ENCODE measurements around the gene ADAMTS6.
"Not testable (repeated sequence)": the region's sequence is repeated elsewhere in the genome, so short reads cannot be mapped to it uniquely, and the experiment has no call there.

The ADAMTS6 gene

DNA sequence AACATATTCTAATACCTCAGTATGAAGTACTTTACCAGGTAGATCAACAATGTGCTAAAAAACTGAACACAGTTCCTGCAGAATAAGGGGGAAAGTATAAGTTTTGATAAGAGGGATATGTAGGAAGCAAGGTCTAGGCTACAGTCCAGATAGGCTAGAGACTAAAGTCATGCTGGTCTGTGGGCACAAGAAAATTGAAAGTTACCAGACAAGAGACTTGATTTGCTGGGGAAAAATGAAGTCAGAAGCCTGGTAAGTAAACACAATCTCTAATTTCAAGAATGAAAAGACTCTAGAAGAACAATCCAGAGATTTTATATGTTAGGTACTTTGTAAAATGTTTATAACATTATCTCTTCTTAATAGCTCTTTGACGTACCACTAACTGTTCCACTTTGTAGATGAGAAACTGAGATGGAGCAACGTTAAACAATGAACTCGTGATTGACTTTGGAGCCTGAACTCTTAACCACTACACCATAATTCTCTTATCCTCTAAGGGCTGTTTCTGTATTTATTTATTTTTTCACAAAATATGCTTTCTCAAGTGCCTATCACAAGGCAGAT lies 19.5 kb downstream of the ADAMTS6 start:
- DNase-seq (ENCODE audit: low read depth) = no peak

DNA sequence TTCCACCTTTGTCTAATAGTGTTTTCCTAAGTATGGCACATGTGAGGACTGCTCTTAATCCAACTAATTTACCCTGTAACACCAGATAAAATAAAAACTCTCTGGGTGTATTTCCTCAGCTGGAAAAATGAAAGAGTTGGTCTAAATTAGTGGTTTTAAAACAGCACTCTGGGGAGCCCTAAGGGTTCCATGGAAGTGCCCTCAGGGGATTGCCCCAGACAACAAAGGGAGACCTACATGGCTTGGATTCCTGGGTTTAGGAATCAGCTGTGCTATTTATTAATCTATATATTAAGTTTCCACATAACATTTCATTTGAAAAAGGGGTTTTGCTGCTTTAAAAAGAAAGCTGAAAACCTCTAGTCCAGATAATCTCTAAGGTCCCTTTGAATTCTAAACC lies 20.2 kb downstream of the ADAMTS6 start:
- DNase-seq (ENCODE audit: low read depth) = no peak

DNA sequence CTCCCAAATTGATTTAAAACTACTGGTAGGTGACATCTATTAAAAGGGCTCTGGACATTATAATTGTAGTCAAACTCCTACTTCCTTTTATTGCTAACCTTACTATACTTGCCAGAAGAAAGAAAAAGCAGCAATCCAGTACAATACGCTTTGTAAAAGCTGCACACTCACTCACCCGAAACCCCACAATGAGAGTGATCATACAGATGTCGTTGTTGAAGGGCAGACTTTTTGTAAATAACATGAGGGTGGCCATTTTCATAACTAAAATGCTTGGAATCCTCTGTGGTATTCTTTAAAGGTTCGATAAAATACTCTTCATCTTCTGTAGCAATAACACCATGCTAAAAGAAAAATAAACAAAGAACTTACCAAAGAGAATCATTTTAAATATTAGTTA lies 21.7 kb downstream of the ADAMTS6 start:
- no peak for DNase-seq (ENCODE audit: low read depth)

DNA sequence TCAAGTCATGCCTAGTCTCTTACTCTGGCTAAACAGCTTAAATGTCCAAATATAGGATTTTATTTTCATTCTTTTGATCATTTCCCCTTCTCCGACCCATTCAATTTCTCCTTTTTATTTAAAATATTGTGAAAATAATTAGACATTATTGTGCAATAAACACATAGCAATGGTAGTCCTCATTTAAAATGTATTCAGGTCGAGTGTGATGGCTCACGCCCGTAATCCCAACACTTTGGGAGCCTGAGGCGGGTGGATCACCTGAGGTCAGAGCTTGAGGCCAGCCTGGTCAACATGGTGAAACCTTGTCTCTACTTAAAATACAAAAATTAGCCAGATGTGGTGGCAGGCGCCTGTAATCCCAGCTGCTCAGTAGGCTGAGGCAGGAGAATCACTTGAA lies 26.7 kb downstream of the ADAMTS6 start:
- no peak for DNase-seq (ENCODE audit: low read depth)

GRCh38 chr5:65451436-65451835 lies 30.3 kb downstream of the ADAMTS6 start:
- no peak for DNase-seq (ENCODE audit: low read depth)

- no peak for DNase-seq (ENCODE audit: low read depth)
Observed at GRCh38 chr5:65446682-65447081, 35.0 kb downstream of the ADAMTS6 start.

DNA sequence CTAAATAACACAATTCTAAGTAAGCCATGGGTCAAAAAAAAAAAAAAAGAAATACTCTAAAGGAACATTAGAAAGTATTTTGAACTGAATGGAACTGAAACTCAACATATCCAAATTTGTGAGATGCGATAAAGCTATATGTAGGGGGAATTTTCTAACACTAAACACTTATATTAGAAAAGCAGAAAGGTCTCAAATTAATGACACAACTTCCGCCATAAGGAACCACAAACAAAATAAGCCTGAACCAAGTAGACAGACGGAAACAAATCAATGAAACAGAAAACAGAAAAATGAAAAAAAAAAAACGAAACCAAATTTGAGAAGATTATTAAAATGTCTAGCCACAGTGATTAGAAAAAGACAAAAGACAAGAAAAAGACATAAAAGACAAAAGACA lies 39.9 kb downstream of the ADAMTS6 start:
- DNase-seq (ENCODE audit: low read depth) = no peak

DNA sequence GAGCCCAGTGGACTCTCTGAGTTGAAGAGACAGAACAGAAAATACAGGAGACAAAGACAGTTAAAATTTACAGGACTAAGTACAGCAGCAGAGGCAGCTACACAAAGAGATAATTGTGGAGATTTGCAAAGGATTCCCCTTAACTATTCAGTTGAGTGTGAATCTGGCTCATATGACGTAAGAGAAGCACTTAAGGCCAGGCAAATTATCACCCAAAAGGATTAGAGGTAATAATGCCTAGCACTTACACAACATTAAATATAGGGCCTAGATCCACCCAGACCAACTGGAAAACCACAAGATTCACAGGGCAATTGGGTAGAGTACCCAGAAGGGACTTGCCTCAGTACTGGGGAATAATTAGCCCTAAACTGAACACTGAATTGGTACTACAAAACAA lies 41.3 kb downstream of the ADAMTS6 start:
- no peak for DNase-seq (ENCODE audit: low read depth)

DNA sequence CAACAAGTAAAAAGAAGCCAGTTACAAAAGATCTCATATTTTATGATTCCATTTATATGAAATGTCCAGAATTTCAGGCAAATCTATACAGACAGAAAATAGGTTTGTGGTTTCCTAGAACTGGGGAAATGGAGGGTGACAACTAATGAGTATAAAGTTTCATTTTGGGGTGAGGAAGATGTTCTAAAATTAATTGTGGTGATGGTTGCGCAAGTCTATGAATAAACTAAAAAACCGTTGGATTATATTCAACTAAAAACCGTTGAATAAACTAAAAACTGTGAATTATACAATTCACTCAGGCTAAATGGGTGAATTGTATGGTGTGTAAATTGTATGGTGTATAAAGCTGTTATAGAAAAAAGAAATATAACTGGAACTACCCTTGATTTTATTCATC lies 47.6 kb downstream of the ADAMTS6 start:
- no peak for DNase-seq (ENCODE audit: low read depth)

DNA sequence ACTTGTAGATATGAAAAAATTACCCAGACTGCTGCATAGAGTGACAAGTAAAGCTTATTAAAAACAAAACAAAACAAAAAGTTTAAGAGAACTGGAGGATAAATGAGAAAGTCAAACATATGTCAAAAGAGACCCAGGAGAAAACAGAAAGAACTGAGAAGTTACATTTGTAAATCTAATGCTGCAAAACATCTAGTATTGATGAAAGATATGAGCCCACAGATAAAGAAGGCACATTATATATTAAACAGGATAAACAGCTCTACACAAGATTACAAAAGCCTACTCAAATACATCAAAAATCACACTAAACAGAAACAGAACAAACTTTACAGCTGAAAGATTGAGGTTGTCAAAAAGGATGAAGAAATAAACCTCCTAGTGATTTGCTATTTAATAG lies 55.1 kb downstream of the ADAMTS6 start:
- DNase-seq (ENCODE audit: low read depth) = no peak

- no peak for DNase-seq (ENCODE audit: low read depth)
Observed at GRCh38 chr5:65423623-65424022, 58.1 kb downstream of the ADAMTS6 start.

- no peak for DNase-seq (ENCODE audit: low read depth)
Observed at GRCh38 chr5:65418661-65419060, 63.1 kb downstream of the ADAMTS6 start.

- no peak for DNase-seq (ENCODE audit: low read depth)
Observed at GRCh38 chr5:65413822-65414221, 67.9 kb downstream of the ADAMTS6 start.

- no peak for DNase-seq (ENCODE audit: low read depth)
Observed at GRCh38 chr5:65412842-65413241, 68.9 kb downstream of the ADAMTS6 start.

DNA sequence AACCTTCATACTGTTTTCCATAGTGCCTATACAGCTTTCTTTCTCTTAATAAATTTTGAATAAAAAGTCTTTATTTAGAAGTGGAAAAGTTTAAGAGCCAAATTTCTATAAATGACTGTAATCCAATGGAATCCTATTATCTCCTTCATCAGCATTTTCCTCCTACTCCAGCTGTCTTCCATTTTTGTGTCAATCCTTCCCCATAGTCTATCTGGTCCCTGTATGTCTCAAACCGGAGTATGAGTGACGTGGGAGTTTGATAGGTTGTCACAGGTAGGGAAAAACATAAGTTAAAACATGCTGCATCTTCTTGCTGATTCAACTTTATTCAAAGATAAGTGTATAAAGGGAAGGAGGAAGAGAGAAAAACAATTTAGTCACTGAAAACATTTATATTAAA lies 70.4 kb downstream of the ADAMTS6 start:
- no peak for DNase-seq (ENCODE audit: low read depth)

DNA sequence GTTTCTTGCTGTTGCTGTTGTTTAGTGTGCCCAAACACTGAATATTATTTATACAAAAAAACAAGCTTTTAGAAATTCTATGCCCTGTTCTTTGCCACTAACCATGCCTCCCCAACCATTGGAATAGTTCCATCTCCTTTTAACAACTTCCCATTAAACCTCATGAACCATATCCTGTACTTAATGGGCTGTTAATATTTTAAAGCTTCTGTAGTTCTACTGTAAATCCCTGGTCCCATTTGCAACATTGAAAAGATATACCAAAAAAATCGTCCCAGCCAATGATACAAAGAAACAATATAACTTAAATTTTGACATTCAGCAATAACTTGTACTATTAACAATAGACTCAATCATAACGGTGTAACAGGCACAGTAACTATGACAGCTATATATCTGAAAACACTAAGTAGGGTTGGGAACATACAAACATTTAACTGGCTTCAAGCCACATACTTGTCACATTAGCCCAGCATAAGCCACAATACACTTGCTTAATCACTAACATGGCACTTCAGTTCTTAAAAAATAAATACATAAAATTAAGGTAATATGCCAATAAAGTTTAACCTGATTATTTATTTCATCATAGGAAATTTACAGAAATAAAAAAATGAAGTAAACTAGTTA lies 86.1 kb downstream of the ADAMTS6 start:
- no peak for DNase-seq (ENCODE audit: low read depth)

DNA sequence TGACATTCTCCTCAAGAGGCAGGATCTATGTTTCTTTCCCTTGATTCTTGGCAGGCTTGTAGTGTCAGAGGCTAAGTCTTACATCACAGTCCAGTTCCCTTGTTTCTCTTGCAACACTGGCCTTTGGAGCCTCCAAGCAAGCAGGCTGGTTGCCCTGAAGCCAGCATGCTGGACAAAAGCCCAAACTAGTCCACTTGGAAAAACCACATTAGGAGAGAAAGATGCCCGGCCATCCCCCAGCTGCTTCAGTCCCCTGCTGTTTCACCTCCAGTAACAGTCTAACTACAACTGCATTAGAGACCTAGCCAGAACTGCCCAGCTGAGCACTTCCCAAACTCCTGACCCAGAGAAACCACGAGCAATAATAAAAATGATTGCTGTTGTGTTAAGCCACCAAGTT lies 87.6 kb downstream of the ADAMTS6 start:
- DNase-seq (ENCODE audit: low read depth) = no peak

DNA sequence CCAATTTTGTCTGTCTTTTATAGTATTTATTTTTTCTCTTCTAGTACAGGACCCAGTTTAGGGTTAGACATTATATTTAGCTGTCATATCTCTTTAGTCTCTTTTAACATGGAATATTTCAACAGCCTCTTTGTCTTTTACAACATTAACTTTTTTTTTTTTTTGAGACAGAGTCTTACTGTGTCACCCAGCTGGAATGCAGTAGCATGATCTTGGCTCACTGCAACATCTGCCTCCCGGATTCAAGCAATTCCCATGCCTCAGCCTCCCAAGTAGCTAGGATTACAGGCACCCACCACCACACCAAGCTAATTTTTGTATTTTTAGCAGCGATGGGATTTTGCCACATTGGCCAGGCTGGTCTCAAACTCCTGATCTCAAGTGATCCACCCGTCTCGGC lies 90.1 kb downstream of the ADAMTS6 start:
- no peak for DNase-seq (ENCODE audit: low read depth)

- DNase-seq (ENCODE audit: low read depth) = no peak
Observed at GRCh38 chr5:65390208-65390607, 91.5 kb downstream of the ADAMTS6 start.

DNA sequence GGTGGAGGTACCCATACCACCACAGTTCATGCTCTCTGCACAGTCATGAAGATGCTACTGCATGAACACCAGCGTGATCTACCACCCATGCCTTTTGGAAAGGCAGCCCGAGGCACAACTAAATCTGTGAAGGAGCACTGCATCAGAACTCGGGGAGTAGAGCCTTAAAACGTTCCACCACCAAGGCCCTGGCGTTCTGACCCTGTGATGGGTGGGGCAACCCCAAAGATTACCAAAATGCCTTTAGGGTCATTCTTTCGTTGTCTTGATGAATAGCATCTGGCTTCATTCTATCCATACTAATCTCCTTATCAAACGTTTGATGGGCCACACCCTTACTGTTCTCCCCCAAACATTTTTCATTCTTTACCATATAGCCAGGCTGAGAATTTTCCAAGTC lies 97.9 kb downstream of the ADAMTS6 start:
- DNase-seq (ENCODE audit: low read depth) = no peak

- DNase-seq (ENCODE audit: low read depth) = no peak
Observed at GRCh38 chr5:65382582-65382981, 99.1 kb downstream of the ADAMTS6 start.

DNA sequence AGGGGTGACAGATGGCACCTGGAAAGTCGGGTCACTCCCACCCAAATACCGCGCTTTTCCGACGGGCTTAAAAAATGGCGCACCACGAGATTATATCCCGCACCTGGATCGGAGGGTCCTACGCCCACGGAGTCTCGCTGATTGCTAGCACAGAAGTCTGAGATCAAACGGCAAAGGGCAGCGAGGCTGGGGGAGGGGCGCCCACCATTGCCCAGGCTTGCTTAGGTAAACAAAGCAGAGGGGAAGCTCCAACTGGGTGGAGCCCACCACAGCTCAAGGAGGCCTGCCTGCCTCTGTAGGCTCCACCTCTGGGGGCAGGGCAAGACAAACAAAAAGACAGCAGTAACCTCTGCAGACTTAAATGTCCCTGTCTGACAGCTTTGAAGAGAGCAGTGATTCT lies 111.2 kb downstream of the ADAMTS6 start:
- not testable (repeated sequence) for DNase-seq (ENCODE audit: low read depth)

- no peak for DNase-seq (ENCODE audit: low read depth)
Observed at GRCh38 chr5:65366655-65367054, 115.1 kb downstream of the ADAMTS6 start.

- DNase-seq (ENCODE audit: low read depth) = no peak
Observed at GRCh38 chr5:65364907-65365306, 116.8 kb downstream of the ADAMTS6 start.

Measured in stimulated activated CD8-positive, alpha-beta memory T cell treated with anti-CD3 and anti-CD28 coated beads, Interleukin-7, amount 100 ng/mL, for 24 hours (primary cell).